ENCODE measurements around the gene ANXA8L1.
"Not testable (repeated sequence)": the region's sequence is repeated elsewhere in the genome, so short reads cannot be mapped to it uniquely, and the experiment has no call there.

Gene ANXA8L1

GRCh38 chr10:46375406-46375805, at the start of gene ANXA8L1:
Gene ANXA8L1 (plus strand): TSS chr10:46375776. CDS start chr10:46375852, 76 bp downstream.
- DNase-seq: not testable (repeated sequence)

DNA sequence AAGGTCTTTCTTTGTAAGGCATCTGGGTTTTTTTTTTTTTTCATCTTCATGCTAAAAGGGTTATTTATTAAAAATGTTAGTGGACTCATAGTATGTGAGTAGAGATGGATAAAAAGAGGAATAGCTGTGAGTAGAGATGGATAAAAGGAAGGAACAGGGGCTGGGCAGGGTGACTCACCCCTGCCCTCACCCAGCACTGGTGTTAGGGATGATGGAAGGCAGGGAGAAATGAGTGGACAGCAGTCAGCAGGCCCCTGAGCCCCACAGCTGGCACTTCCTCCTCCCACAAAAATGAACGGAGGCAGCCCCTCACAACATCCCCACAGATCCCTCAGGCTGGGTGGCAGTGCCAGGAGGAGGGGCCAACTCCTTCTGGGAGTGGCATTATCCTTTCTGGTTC, 49.5 kb upstream of the ANXA8L1 start:
- DNase-seq: no peak

- DNase-seq: no peak
These were observed 48.6 kb upstream of the ANXA8L1 start for GRCh38 chr10:46326971-46327370.

GRCh38 chr10:46327685-46328084, 47.9 kb upstream of the ANXA8L1 start:
- DNase-seq: no peak

DNA sequence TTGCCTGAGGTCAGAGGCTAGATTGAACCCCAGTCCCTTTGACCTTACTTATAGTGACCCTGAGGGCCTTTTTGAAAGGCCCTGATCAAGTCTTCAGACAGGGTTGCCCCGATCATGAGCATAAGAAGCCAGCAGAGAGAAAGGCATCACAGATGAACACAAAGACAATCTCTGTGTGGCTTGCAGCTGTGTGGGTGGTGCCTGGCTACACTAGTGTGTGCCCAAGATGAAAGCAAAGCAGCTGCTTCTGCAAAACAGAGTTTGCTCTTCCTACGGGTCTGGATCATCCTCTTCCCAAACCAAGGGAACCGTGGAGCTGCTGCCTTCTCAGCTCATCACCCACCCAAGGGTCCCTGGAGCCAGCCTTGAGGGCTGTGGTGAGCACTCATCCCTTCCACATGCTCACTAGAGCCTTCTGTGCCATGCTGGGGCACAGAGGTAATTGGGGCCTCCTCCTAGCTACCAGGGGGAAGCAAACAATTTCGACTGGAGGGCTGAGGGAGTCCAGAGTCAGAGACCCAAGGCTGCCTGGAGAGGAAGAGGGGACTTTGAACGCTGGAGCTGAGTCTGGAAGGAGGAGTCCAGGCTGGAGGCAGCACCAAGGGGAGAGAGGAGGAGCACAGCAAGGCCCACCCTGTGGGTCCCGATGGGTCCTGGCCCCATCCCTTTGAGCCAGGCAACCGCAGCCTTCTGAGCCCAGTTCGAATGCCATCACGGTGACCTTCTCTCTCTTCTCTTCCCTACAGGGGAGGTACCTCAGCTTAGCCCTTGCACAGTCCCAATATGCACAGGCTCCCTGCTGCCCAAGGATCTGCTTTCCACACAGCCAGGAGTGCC, 46.5 kb upstream of the ANXA8L1 start:
- DNase-seq: peak in 9 of 14 donors; percentile 46 to 76 (median 58)

GRCh38 chr10:46329690-46330016, 45.9 kb upstream of the ANXA8L1 start:
- DNase-seq: peak in 2 of 14 donors; percentile 34 to 54

GRCh38 chr10:46330894-46331293, 44.7 kb upstream of the ANXA8L1 start:
- no peak for DNase-seq

GRCh38 chr10:46365484-46365883, 10.1 kb upstream of the ANXA8L1 start:
- DNase-seq: not testable (repeated sequence)

- not testable (repeated sequence) for DNase-seq
These were observed 8.4 kb upstream of the ANXA8L1 start for GRCh38 chr10:46367209-46367608.

DNA sequence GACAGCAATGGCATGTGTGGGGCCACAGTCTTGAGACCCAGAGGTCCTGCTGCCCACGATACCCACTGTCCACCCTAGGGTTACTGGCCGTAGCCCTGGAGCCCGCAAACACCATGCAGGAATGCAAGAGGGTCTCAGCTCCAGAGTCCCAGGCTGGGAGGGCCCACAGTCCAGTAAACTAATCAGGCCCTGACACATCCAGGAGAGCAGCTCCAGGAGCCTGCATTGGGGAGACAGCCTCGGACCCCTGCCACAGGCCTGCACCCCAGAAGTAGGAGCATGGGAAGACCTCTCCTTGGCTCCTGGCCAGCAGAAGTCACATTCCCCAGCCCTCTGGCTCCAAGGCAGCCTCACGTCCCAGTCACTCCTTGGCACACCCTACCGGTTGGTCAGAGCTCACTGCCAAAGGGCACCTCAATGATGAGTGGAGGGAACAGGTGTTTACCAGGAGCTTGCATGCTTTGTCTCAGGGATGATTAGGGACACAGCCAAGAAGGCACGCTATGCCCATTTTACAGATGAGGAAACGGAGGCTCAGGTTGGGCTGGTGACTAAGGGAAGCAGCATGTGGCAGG, 7.8 kb upstream of the ANXA8L1 start:
- DNase-seq: not testable (repeated sequence)

DNA sequence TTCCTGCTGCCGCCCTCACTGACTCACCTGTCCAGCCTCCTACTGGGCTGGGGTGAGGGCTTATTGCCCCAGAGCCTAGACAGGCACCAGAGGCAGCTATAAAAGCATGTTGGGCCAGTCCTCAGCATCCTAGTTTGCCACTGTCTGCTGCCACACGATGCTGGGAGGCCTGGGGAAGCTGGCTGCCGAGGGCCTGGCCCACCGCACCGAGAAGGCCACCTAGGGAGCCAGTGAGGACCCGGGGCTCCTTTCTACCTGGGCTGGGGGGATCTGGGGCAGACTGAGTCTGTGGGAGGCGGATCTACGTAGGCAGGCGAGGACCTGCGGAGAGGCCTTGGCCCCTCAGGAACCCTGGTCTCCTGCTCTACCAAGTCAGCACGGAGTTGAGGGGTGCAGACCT, 6.6 kb upstream of the ANXA8L1 start:
- not testable (repeated sequence) for DNase-seq

- DNase-seq: not testable (repeated sequence)
These were observed 1.2 kb upstream of the ANXA8L1 start for GRCh38 chr10:46374410-46374809.

- not testable (repeated sequence) for DNase-seq
These were observed 1.4 kb downstream of the ANXA8L1 start for GRCh38 chr10:46377022-46377421.

DNA sequence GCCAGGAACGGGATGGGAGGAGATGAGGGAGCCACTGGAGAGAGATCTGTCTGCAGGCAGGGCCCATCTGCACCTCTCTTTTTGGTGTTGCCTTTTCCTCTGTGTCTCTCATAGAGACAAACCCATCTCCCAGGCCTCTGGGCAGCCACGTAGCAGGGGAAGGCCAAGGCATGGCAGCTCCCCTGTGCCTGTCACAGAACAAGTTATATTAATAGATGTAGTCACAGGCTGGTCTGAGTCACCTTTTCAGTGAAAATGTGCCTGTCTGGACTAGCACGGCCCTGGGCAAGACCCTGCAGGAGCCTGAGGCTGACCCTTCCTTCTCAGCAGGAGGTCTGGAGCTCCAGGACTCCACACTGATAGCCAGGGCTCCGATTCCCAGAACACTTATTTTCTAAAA, 2.1 kb downstream of the ANXA8L1 start:
- not testable (repeated sequence) for DNase-seq

- not testable (repeated sequence) for DNase-seq
These were observed 2.5 kb downstream of the ANXA8L1 start for GRCh38 chr10:46378108-46378507.

- DNase-seq: not testable (repeated sequence)
These were observed 3.8 kb downstream of the ANXA8L1 start for GRCh38 chr10:46379233-46379848.

DNA sequence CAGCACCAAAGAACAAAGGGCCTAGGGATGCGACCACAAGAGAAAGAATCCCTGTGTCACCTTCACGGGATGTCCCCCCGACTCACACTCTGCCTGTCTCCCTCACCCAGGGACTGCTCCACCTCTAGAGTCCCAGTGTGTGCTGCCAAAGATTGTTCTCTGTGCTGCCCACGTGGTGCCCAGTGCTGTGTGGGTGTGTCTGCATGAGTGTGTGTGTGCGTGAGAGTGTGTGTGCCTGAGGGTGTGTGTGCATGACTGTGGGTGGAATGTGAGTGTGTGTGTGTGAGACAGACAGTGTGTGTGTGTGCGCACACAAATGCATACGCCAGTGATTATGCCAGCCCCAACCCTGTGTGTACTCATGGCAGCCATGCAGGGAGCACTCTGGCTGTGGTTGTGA, 10.3 kb downstream of the ANXA8L1 start:
- DNase-seq: not testable (repeated sequence)

DNA sequence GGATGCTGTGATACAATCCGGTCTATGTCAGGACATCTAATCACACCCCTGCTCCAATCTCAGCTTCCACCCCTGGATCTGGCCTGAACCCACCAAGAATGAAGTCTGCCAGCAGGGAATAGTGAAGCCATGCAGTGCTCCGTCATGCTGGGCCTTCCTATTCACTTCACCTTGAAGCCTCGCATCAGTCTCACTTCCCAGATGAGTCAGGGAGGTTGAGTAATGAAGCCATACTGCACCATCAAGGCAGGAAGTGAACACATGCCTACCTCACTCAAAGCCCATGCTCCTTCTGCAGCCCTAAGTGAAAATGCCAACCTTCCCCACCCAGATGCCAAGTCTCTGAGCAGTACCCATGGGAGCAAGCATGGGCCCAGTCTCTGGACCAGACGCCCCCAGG, 11.1 kb downstream of the ANXA8L1 start:
- DNase-seq: not testable (repeated sequence)

GRCh38 chr10:46387309-46387902, 11.8 kb downstream of the ANXA8L1 start:
- not testable (repeated sequence) for DNase-seq

DNA sequence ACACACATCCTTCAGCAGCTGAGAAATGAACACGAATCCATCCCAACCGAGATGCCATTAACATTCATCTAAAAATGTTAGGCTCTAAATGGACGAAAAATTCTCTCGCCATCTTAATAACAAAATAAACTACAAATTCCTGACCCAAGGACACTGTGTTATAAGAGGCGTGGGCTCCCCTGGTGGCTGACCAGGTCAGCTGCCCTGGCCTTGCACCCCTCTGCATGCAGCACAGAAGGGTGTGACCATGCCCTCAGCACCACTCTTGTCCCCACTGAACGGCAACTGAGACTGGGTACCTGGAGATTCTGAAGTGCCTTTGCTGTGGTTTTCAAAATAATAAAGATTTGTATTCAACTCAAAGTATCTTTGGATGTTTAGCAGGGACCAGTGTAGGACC, 15.8 kb downstream of the ANXA8L1 start:
- not testable (repeated sequence) for DNase-seq

DNA sequence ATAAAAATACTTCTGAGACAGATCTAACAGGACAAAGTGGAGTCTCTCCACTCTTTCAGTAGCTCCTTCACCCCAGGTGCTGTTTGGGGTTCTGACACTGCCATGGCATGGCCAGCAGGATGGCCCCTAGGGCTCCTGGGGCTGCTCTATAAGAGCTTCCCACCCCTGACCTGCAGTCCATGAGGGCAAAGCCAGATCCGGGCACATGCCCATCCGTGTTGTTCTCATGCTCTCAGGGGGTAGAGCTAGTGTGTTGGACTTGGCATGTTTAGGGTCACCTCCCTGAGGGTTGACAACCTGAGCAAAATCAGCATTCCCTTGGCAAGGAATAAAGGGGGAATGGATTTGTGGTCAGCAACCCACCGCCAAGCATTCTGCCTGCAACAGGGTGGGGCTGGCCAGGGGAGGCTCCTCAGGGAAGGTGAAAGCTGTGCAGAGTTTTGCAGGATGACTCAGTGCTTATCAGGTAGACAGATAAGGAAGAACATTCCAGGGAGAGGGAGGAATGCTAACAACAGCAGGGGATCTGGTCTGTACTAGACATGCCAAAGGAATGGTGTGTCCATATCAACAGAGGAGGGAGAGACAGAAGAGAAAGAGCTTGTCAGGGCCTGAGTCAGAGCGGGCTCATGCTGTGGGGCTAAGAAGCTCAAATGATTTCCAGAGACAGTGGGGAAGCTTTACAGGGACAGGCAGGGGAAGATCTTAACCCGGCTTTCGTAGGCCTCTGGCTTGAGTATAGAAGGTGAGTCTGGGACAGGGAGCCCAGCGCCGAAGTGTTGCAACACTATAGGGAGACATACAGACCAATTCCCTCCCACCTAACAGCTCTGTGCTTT, 21.1 kb downstream of the ANXA8L1 start:
- not testable (repeated sequence) for DNase-seq

GRCh38 chr10:46397767-46398166, 22.2 kb downstream of the ANXA8L1 start:
- not testable (repeated sequence) for DNase-seq

Data from C1 segment of cervical spinal cord (tissue), 14 donors.